ENCODE measurements around the gene C12orf56.
"Not testable (repeated sequence)": the region's sequence is repeated elsewhere in the genome, so short reads cannot be mapped to it uniquely, and the experiment has no call there.

Gene C12orf56

DNA sequence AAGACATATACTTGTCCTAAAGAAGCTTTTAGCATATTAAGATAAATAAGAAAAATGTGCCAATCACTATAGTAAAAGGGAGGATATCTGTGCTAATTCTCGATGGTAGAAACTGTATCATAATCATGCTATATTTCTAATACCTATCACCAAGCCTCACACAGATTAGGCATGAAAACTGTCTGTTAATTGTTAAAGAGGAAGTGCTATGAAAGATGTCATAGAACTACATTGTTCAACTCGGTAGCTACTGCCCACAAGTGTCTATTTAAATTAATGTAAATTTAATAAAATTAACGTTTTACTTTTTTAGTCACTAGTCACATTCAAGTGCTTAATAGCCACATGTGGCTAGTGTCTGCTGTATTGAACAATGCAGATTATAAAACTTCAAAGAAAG, 90.9 kb downstream of the C12orf56 start:
- no peak for DNase-seq

DNA sequence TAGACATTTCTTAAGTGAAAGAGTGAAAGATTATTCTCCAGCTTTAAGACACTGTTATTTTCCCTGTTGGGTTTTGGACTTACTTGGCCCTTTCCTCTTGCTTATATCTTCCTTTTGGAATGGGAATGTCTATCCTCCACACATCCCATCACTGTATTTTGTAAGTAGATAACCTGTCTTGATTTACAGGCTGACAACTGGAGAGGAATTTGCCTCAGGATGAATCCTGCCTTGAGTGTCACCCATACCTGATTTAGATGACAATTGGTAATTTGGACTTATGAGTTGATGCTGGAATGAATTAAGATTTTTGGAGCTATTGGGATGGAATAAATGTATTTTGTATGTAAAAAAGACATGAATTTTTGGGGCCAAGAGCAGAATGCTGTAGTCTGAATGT, 94.3 kb downstream of the C12orf56 start:
- no peak for DNase-seq

DNA sequence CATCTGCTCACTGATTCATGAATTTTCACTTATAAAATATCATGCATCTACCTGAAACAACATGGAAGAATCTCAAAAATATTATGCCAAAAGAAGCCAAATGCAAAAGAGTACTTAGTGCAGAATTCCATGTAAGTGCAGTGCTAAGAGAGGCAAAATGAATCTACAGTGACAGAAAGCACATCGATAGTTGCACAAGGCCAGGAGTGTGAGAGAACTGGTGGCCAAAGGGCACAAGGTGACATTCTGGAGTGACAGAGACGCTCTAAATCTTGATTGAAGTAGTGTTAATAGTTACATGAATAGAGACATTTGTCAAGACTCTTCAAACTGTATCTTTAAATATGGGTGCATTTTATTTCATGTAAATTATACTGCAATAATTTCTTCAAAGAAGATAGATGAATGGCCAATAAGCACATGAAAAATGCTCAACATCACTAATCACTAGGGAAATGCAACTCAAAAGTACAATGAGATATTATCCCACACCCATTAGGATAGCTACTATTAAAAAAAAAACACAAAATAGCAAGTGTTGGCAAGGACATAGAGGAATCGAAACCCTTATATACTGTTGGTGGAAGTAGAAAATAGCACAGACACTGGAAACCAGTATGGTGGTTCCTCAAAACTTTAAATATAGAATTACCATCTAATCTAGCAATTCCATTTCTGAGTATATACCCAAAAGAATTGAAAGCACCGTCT, 96.7 kb downstream of the C12orf56 start:
- DNase-seq: no peak

- DNase-seq: not testable (repeated sequence)
These were observed 97.4 kb downstream of the C12orf56 start for GRCh38 chr12:64293174-64293573.

- DNase-seq: peak; percentile 1
These were observed 104.0 kb downstream of the C12orf56 start for GRCh38 chr12:64286521-64286920.

- no peak for DNase-seq
These were observed 106.3 kb downstream of the C12orf56 start for GRCh38 chr12:64284256-64284655.

GRCh38 chr12:64278421-64278820, 112.1 kb downstream of the C12orf56 start:
- no peak for DNase-seq

GRCh38 chr12:64273527-64274403, 116.8 kb downstream of the C12orf56 start:
- no peak for DNase-seq

DNA sequence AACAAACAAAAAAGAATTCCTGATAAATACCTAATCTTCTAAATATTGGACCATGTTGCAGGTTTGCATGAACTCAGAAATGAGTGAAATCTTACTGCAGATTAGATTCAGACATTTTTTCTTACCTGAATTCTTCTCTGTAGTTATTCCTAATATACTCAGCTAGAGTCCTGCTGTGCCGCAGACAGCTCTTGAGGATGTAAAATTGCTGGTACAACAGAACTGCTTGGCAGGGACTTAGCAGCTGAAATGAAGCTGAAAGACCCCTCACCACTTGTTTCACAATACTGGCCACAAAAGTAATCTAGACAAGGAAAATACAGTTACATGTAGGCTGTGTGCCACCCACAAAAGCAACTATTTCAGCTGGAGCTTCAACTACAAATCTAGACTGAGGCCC, 120.1 kb downstream of the C12orf56 start:
- DNase-seq: peak; percentile 8

- DNase-seq: peak; percentile 85
These were observed 121.4 kb downstream of the C12orf56 start for GRCh38 chr12:64269161-64269560.

GRCh38 chr12:64268409-64268808, 122.1 kb downstream of the C12orf56 start:
- DNase-seq: no peak

- DNase-seq: no peak
These were observed 124.7 kb downstream of the C12orf56 start for GRCh38 chr12:64265839-64266238.

- no peak for DNase-seq
These were observed 128.7 kb downstream of the C12orf56 start for GRCh38 chr12:64261813-64262212.

DNA sequence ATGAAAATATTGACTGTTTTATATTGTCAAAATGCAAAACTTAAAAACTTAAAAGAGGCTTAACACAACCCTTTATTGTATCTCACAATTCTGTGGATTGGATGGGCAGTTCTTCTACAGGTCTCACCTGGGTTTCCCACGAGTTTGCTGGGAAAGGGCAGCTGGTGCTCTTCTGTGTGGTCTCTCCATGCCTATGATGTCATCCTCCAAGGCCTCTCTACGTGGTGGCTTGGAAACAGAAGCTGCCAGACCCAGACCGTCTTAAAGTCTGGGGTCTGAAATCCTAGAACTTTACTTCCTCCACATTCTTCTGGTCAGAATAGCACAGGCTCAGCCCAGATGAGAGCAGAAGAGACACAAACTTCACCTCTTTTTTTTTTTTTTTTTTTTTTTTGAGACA, 132.0 kb downstream of the C12orf56 start:
- DNase-seq: no peak

- DNase-seq: no peak
These were observed 134.3 kb downstream of the C12orf56 start for GRCh38 chr12:64256166-64256800.

- DNase-seq: no peak
These were observed 135.3 kb downstream of the C12orf56 start for GRCh38 chr12:64255249-64255648.

GRCh38 chr12:64253356-64253755, 137.2 kb downstream of the C12orf56 start:
- DNase-seq: no peak

GRCh38 chr12:64252681-64253080, 137.9 kb downstream of the C12orf56 start:
- no peak for DNase-seq

- DNase-seq: no peak
These were observed 146.7 kb downstream of the C12orf56 start for GRCh38 chr12:64243809-64244208.

- no peak for DNase-seq
These were observed 149.8 kb downstream of the C12orf56 start for GRCh38 chr12:64240781-64241180.

- no peak for DNase-seq
These were observed 153.2 kb downstream of the C12orf56 start for GRCh38 chr12:64237382-64237781.

- no peak for DNase-seq
These were observed 154.0 kb downstream of the C12orf56 start for GRCh38 chr12:64236549-64236948.

DNA sequence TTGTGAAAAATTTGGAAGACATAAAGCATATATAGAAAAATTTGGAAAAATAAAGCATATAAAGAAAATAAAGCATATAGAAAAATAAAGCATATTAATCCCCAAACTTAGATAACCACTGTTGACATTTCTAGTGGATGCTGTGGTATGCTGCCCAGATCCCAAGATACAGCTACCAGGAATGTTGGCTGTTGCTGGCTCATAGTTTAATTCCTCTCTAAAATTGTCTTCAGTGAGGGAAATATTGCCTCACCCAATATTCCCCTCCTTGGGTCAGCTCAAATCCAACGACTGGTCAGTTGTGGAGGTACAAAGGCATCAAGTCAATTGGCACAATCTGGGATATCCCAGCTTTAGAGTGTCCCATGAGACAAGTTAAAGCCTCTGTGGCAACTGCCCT, 158.4 kb downstream of the C12orf56 start:
- DNase-seq: no peak

DNA sequence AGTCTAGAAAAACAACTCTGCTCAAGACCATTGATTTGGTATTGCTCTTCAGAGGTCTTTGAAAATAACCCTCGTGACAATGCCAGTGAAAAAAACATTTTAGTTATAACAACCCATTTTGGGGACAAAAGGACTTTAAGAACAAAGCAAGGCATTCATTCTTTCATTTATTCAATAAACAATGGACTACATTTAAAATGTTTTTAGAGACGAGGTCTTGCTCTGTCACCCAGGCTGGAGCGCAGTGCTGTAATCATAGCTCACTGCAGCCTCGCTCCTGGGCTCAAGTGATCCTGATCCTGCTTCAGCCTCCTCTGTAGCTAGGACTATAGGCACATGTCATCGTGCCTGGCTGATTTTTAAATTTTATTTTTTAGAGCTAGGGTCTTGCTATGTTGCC, 160.8 kb downstream of the C12orf56 start:
- DNase-seq: no peak

Measured in DMS79 (cell line).